Measurements from ENCODE around the gene TIMM10B. TPM values are rescaled to one million over a fixed set of nuclear protein-coding genes. Genes with fewer than 3 reads are reported as not detected.
A peak's percentile ranks its signal among the peaks of the same experiment; 100 is the strongest.

TIMM10B gene
- total RNA-seq, 4 donors from 2014 or later, result 17.0 to 40.2 (median 29.6) TPM

GRCh38 chr11:6486938-6487337 lies 5.6 kb downstream of the TIMM10B start:
- H3K4me1 ChIP-seq, result peaks cover 6 to 16% (median 8%) of the 10 kb centered on the region in 3 donors
- DNase-seq, result no peak
- 92 to 100% methylated on average over 1 of the region's 1 CpG for WGBS, 2 donors
- no peak for TF ChIP-seq CTCF (IDR thresholded peaks at IDR 0.05)
- no peak for TF ChIP-seq POLR2A (IDR thresholded peaks at IDR 0.05)
- no peaks in the 10 kb centered on the region for H3K9me3 ChIP-seq
- H3K36me3 ChIP-seq, result peaks cover 0 to 96% (median 5%) of the 10 kb centered on the region in 3 donors
- H3K4me3 ChIP-seq, result no peak overlapping the region
- H3K27me3 ChIP-seq, result no peaks in the 10 kb centered on the region
- no peak overlapping the region for H3K27ac ChIP-seq
- intact Hi-C loops (cut with DNase I), result loop anchor here (10.0 kb wide), 1 partner anchor 128 kb away; the partner anchor contains the start of genes TAF10 and TPP1

DNA sequence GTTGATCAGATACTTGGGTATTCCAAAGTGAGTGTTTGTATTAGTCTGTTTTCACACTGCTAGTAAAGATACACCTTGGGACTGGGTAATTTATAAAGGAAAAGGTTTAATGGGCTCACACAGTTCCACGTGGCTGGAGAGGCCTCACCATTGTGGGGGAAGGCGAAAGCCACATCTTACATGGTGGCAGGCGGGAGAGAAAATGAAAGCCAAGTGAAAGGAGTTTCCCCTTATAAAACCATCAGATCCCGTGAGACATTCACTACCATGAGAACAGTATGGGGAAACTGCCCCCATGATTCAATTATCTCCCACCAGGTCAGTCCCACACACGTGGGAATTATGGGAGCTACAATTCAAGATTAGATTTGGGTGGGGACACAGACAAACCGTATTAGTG lies 7.0 kb downstream of the TIMM10B start:
- Histone ChIP-seq H3K36me3 (peaks cover 0 to 99% (median 5%) of the 10 kb centered on the region in 3 donors), H3K4me3 (no peak overlapping the region), H3K27me3 (no peaks in the 10 kb centered on the region), H3K27ac (no peak overlapping the region), H3K4me1 (peaks cover 0 to 2% (median 0%) of the 10 kb centered on the region in 3 donors), H3K9me3 (no peaks in the 10 kb centered on the region)
- 90 to 96% methylated on average over 6 of the region's 6 CpGs for WGBS, 2 donors
- intact Hi-C loops (cut with DNase I), result loop anchor here (10.0 kb wide), 1 partner anchor 126 kb away; the partner anchor contains the start of genes TAF10 and TPP1
- TF ChIP-seq CTCF (IDR thresholded peaks at IDR 0.05) (no peak), POLR2A (IDR thresholded peaks at IDR 0.05) (no peak)
- DNase-seq, result no peak

DNA sequence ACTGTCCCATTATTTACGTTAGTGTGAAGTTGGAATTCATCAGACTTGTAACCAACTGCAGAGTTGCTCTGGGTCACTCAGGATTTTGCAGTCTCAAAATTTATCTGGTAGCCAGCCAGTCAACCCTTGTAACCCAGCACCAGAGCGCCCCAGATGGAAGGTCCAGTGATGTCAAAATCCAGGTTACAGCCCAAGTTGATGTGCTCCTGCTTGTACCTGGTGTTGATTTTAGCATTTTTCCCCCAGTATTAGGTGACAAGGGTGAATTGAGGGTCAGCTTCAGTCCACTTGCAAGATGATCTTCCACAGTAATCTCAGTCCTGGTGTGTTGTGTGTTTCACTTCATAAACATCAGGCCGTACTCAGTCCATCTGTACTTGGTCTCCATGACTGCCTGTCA lies 7.5 kb downstream of the TIMM10B start:
- H3K4me1 ChIP-seq, result no peaks in the 10 kb centered on the region
- no peak overlapping the region for H3K27ac ChIP-seq
- peaks cover 0 to 99% (median 5%) of the 10 kb centered on the region in 3 donors for H3K36me3 ChIP-seq
- WGBS, 2 donors, result 100% methylated on average over 3 of the region's 3 CpGs
- no peaks in the 10 kb centered on the region for H3K9me3 ChIP-seq
- intact Hi-C loops (cut with DNase I), result loop anchor here (10.0 kb wide), 1 partner anchor 126 kb away; the partner anchor contains the start of genes TAF10 and TPP1
- TF ChIP-seq POLR2A (IDR thresholded peaks at IDR 0.05) (no peak), CTCF (IDR thresholded peaks at IDR 0.05) (no peak)
- no peak for DNase-seq
- H3K4me3 ChIP-seq, result no peak overlapping the region
- H3K27me3 ChIP-seq, result no peaks in the 10 kb centered on the region

DNA sequence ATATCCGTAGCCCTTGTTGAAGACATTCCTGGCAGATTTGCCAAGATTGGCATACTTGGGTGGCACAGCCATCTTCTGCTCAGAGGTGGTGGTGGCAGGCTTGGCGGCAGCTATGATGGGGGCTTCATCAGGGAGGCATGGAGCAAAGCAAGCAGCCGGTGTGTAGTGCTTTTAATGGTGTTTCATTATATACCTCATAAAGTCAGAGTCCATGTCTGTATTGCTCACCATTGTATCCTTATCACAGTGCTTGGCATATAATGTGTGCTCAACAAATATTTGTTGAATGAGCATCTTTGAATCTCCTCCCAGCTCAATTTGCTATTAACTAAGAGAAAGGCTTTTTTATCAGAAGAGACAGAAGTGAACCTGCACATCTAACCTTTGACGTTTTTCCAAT lies 8.0 kb downstream of the TIMM10B start:
- Histone ChIP-seq H3K4me3 (no peak overlapping the region), H3K27me3 (no peaks in the 10 kb centered on the region), H3K4me1 (no peaks in the 10 kb centered on the region), H3K9me3 (no peaks in the 10 kb centered on the region), H3K27ac (no peak overlapping the region), H3K36me3 (peaks cover 0 to 99% (median 5%) of the 10 kb centered on the region in 3 donors)
- no peak for TF ChIP-seq CTCF (IDR thresholded peaks at IDR 0.05)
- no peak for TF ChIP-seq POLR2A (IDR thresholded peaks at IDR 0.05)
- intact Hi-C loops (cut with DNase I), result loop anchor here (10.0 kb wide), 1 partner anchor 125 kb away; the partner anchor contains the start of genes TAF10 and TPP1
- WGBS, 2 donors, result 65 to 89% methylated on average over 4 of the region's 4 CpGs
- DNase-seq, result no peak

GRCh38 chr11:6497069-6497839 lies 16.0 kb downstream of the TIMM10B start, which contains the start of gene DNHD1:
Gene DNHD1, plus strand, starts transcription at chr11:6497280. Its CDS starts 936 bp downstream, at chr11:6498216.
- DNase-seq, result no peak
- Histone ChIP-seq H3K36me3 (peaks cover 0 to 60% (median 0%) of the 10 kb centered on the region in 3 donors), H3K27ac (no peak within 1 kb of the TSS), H3K4me3 (peak within 1 kb of the TSS in 1 of 4 donors; percentile 10), H3K4me1 (peaks cover 0 to 16% (median 0%) of the 10 kb centered on the region in 3 donors), H3K9me3 (no peaks in the 10 kb centered on the region), H3K27me3 (no peaks in the 10 kb centered on the region)
- WGBS, 2 donors, result 62% methylated on average over 31 to 32 of the region's 33 CpGs
- intact Hi-C loops (cut with DNase I), result loop anchor here (10.0 kb wide), 1 partner anchor 272 kb away; no protein-coding TSS in a partner anchor
- TF ChIP-seq CTCF (IDR thresholded peaks at IDR 0.05) (no peak), POLR2A (IDR thresholded peaks at IDR 0.05) (no peak)

Measured in esophagus squamous epithelium (tissue), 5 donors.